ENCODE results near the gene NECTIN3.

Gene NECTIN3

GRCh38 chr3:111087924-111088469, 16.4 kb downstream of the NECTIN3 start:
- DNase-seq, result peak; percentile 69

- no peak for DNase-seq
Measured at GRCh38 chr3:111096487-111097209, 25.0 kb downstream of the NECTIN3 start.

GRCh38 chr3:111103807-111104206, 32.2 kb downstream of the NECTIN3 start:
- no peak for DNase-seq

- no peak for DNase-seq
Measured at GRCh38 chr3:111106993-111107661, 35.5 kb downstream of the NECTIN3 start.

- DNase-seq, result no peak
Measured at GRCh38 chr3:111107662-111108035, 36.0 kb downstream of the NECTIN3 start.

GRCh38 chr3:111112913-111113312, 41.3 kb downstream of the NECTIN3 start:
- no peak for DNase-seq

GRCh38 chr3:111128884-111129283, 57.3 kb downstream of the NECTIN3 start:
- DNase-seq, result no peak

GRCh38 chr3:111130827-111131226, 59.2 kb downstream of the NECTIN3 start:
- no peak for DNase-seq

GRCh38 chr3:111134302-111134701, 62.7 kb downstream of the NECTIN3 start:
- no peak for DNase-seq

GRCh38 chr3:111151438-111151837, 79.8 kb downstream of the NECTIN3 start:
- DNase-seq, result no peak

- DNase-seq, result no peak
Measured at GRCh38 chr3:111152496-111152895, 80.9 kb downstream of the NECTIN3 start.

- no peak for DNase-seq
Measured at GRCh38 chr3:111156517-111156916, 84.9 kb downstream of the NECTIN3 start.

- no peak for DNase-seq
Measured at GRCh38 chr3:111159391-111159790, 87.8 kb downstream of the NECTIN3 start.

GRCh38 chr3:111164621-111165020, 93.0 kb downstream of the NECTIN3 start:
- no peak for DNase-seq

GRCh38 chr3:111165411-111165810, 93.8 kb downstream of the NECTIN3 start:
- DNase-seq, result no peak

GRCh38 chr3:111173328-111173900, 101.8 kb downstream of the NECTIN3 start:
- DNase-seq, result peak; percentile 74

GRCh38 chr3:111173906-111174305, 102.3 kb downstream of the NECTIN3 start:
- DNase-seq, result peak; percentile 33

GRCh38 chr3:111190518-111190917, 118.9 kb downstream of the NECTIN3 start:
- DNase-seq, result no peak

GRCh38 chr3:111193472-111193871, 121.9 kb downstream of the NECTIN3 start:
- DNase-seq, result no peak

GRCh38 chr3:111194048-111194447, 122.4 kb downstream of the NECTIN3 start:
- DNase-seq, result no peak

- peak; percentile 12 for DNase-seq
Measured at GRCh38 chr3:111197485-111197884, 125.9 kb downstream of the NECTIN3 start.

- no peak for DNase-seq
Measured at GRCh38 chr3:111200027-111200426, 128.4 kb downstream of the NECTIN3 start.

- no peak for DNase-seq
Measured at GRCh38 chr3:111210003-111210711, 138.5 kb downstream of the NECTIN3 start.

Measured in NCI-H69 (cell line).